ENCODE measurements around the gene LSM14A.
"Not testable (repeated sequence)": the region's sequence is repeated elsewhere in the genome, so short reads cannot be mapped to it uniquely, and the experiment has no call there.

The LSM14A gene

DNA sequence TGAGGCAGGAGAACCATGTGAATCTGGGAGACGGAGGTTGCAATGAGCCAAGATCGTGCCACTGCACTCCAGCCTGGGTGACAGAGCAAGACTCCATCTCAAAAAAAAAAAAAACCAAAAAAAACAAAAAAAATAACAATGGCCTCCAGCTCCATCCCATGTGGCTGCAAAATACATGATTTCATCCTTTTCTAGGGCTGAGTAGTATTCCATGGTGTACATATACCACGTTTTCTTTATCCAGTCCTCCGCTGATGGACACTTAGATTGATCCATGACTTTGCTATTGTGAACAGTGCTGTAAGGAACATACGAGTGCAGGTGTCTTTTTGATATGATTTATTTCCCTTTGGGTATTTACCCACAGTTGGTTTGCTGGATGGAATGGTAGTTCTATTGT is 20.9 kb upstream of the LSM14A start:
- no peaks in the 10 kb centered on the region for H4K20me1 ChIP-seq (ENCODE audit: insufficient read depth)
- H3K9ac ChIP-seq: no peak overlapping the region
- no peaks in the 10 kb centered on the region for H3K36me3 ChIP-seq (ENCODE audit: insufficient read depth)
- H2AFZ ChIP-seq (ENCODE audit: low read depth): no peak overlapping the region
- TF ChIP-seq, protein P1, sequence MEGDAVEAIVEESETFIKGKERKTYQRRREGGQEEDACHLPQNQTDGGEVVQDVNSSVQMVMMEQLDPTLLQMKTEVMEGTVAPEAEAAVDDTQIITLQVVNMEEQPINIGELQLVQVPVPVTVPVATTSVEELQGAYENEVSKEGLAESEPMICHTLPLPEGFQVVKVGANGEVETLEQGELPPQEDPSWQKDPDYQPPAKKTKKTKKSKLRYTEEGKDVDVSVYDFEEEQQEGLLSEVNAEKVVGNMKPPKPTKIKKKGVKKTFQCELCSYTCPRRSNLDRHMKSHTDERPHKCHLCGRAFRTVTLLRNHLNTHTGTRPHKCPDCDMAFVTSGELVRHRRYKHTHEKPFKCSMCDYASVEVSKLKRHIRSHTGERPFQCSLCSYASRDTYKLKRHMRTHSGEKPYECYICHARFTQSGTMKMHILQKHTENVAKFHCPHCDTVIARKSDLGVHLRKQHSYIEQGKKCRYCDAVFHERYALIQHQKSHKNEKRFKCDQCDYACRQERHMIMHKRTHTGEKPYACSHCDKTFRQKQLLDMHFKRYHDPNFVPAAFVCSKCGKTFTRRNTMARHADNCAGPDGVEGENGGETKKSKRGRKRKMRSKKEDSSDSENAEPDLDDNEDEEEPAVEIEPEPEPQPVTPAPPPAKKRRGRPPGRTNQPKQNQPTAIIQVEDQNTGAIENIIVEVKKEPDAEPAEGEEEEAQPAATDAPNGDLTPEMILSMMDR (conservative IDR thresholded peaks at IDR 0.05; ENCODE audit: low read depth, low read length): no peak
- H3K4me2 ChIP-seq: no peak overlapping the region
- no peak overlapping the region for H3K4me3 ChIP-seq (IDR thresholded peaks at IDR 0.05; ENCODE audit: insufficient read depth, low read depth, low read length)
- no peaks in the 10 kb centered on the region for H3K27me3 ChIP-seq (ENCODE audit: insufficient read depth, low read depth)
- H3K4me1 ChIP-seq (ENCODE audit: low read depth, poor library complexity, severe bottlenecking): no peaks in the 10 kb centered on the region
- no peak overlapping the region for H3K27ac ChIP-seq
- no peaks in the 10 kb centered on the region for H3K79me2 ChIP-seq (ENCODE audit: insufficient read depth, low read depth)

DNA sequence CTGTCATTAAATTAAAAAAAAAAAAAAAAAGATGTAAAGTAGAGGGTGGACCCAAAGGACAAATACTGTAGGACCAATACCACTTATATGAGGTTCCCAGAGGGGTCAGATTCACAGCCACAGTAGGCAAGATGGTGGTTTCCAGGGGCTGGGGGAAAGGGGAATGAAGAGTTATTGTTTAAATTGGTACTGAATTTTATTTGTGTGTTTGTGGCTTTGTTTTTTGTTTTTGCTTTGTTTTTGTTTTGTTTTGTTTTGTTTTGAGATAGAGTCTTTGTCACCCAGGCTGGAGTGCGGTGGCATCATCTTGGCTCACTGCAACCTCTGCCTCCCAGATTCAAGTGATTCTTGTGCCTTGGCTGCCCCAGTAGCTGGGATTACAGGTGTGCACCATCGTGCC is 17.9 kb upstream of the LSM14A start:
- Histone ChIP-seq H3K4me3 (IDR thresholded peaks at IDR 0.05; ENCODE audit: insufficient read depth, low read depth, low read length) (no peak overlapping the region), H3K79me2 (ENCODE audit: insufficient read depth, low read depth) (no peaks in the 10 kb centered on the region), H3K4me2 (no peak overlapping the region), H3K27me3 (ENCODE audit: insufficient read depth, low read depth) (no peaks in the 10 kb centered on the region), H3K36me3 (ENCODE audit: insufficient read depth) (no peaks in the 10 kb centered on the region), H4K20me1 (ENCODE audit: insufficient read depth) (no peaks in the 10 kb centered on the region), H3K27ac (no peak overlapping the region), H2AFZ (ENCODE audit: low read depth) (no peak overlapping the region), H3K9ac (no peak overlapping the region), H3K4me1 (ENCODE audit: low read depth, poor library complexity, severe bottlenecking) (no peaks in the 10 kb centered on the region)
- TF ChIP-seq, protein P1 (conservative IDR thresholded peaks at IDR 0.05; ENCODE audit: low read depth, low read length): no peak

DNA sequence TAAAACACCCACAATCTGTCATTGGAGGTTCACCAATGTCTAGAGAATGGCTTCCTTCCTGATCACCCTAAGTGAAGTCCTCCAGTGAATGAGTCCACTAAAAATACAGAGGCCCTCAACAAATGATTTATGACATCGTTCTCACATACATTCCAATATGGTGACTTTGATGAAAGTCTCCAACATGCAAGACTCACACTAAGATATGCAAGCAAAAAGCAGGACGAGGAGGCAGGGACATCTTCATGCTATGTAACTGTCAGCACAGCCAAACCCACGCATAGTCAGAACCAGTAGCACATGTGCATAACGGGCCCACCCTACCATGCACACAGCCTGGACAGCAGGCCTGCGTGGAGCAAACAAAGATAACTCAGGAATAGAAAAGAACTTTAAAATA is 16.6 kb upstream of the LSM14A start:
- no peak overlapping the region for H3K4me2 ChIP-seq
- TF ChIP-seq, protein P1 (conservative IDR thresholded peaks at IDR 0.05; ENCODE audit: low read depth, low read length): no peak
- no peak overlapping the region for H3K4me3 ChIP-seq (IDR thresholded peaks at IDR 0.05; ENCODE audit: insufficient read depth, low read depth, low read length)
- H2AFZ ChIP-seq (ENCODE audit: low read depth): no peak overlapping the region
- H3K36me3 ChIP-seq (ENCODE audit: insufficient read depth): no peaks in the 10 kb centered on the region
- H3K27ac ChIP-seq: no peak overlapping the region
- no peaks in the 10 kb centered on the region for H3K4me1 ChIP-seq (ENCODE audit: low read depth, poor library complexity, severe bottlenecking)
- H3K79me2 ChIP-seq (ENCODE audit: insufficient read depth, low read depth): no peaks in the 10 kb centered on the region
- H3K27me3 ChIP-seq (ENCODE audit: insufficient read depth, low read depth): no peaks in the 10 kb centered on the region
- H4K20me1 ChIP-seq (ENCODE audit: insufficient read depth): no peaks in the 10 kb centered on the region
- no peak overlapping the region for H3K9ac ChIP-seq

GRCh38 chr19:34158966-34159365 is 13.3 kb upstream of the LSM14A start:
- H3K27me3 ChIP-seq (ENCODE audit: insufficient read depth, low read depth); H3K4me2 ChIP-seq; H4K20me1 ChIP-seq (ENCODE audit: insufficient read depth); H3K36me3 ChIP-seq (ENCODE audit: insufficient read depth); H3K27ac ChIP-seq; H3K4me1 ChIP-seq (ENCODE audit: low read depth, poor library complexity, severe bottlenecking); H3K79me2 ChIP-seq (ENCODE audit: insufficient read depth, low read depth); H2AFZ ChIP-seq (ENCODE audit: low read depth); H3K9ac ChIP-seq; H3K4me3 ChIP-seq (IDR thresholded peaks at IDR 0.05; ENCODE audit: insufficient read depth, low read depth, low read length): not testable (repeated sequence)

DNA sequence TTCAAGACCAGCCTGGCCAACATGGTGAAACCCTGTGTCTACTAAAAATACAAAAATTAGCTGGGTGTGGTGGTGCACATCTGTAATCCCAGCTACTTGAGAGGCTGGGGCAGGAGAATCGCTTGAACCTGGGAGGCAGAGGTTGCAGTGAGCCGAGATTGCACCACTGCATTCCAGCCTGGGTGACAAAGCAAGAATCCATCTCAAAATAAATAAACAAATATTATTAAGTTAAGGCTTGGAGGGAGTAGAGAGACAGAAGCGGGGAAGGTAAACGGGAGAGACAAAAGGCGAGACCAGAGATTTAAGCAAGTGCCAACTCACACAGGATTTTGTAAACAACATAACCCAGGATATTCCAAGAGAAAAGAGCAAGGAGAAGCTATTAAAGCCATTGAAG is 12.8 kb upstream of the LSM14A start:
- not testable (repeated sequence) for H2AFZ ChIP-seq (ENCODE audit: low read depth); H3K27me3 ChIP-seq (ENCODE audit: insufficient read depth, low read depth); H4K20me1 ChIP-seq (ENCODE audit: insufficient read depth); H3K4me1 ChIP-seq (ENCODE audit: low read depth, poor library complexity, severe bottlenecking); H3K27ac ChIP-seq; H3K4me3 ChIP-seq (IDR thresholded peaks at IDR 0.05; ENCODE audit: insufficient read depth, low read depth, low read length); H3K79me2 ChIP-seq (ENCODE audit: insufficient read depth, low read depth); H3K9ac ChIP-seq; H3K36me3 ChIP-seq (ENCODE audit: insufficient read depth); H3K4me2 ChIP-seq

DNA sequence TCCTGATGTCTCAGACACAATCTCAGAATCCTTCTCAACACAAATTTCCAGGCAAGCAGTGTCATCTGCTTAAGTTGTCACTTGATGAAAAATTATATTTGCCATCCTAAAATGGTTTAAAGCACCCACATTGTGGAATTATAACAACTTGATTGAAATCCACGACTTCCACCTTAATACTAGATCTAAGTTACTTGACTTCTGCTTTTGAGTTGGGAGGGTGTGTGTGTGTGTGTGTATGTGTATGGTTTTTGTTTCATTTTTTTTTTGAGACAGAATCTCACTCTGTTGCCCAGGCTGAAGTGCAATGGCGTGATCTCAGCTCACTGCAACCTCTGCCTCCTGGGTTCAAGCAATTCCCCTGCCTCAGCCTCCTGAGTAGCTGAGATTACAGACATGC is 10.4 kb upstream of the LSM14A start:
- not testable (repeated sequence) for H3K4me3 ChIP-seq (IDR thresholded peaks at IDR 0.05; ENCODE audit: insufficient read depth, low read depth, low read length); H3K27ac ChIP-seq; H3K27me3 ChIP-seq (ENCODE audit: insufficient read depth, low read depth); H3K36me3 ChIP-seq (ENCODE audit: insufficient read depth); H2AFZ ChIP-seq (ENCODE audit: low read depth); H3K9ac ChIP-seq; H3K4me1 ChIP-seq (ENCODE audit: low read depth, poor library complexity, severe bottlenecking); H4K20me1 ChIP-seq (ENCODE audit: insufficient read depth); H3K4me2 ChIP-seq; H3K79me2 ChIP-seq (ENCODE audit: insufficient read depth, low read depth)

Data from KMS-11 (cell line).